Measurements from ENCODE around the gene CDK17. TPM values are rescaled to one million over a fixed set of nuclear protein-coding genes. Genes with fewer than 3 reads are reported as not detected.
"Not testable (repeated sequence)": the region's sequence is repeated elsewhere in the genome, so short reads cannot be mapped to it uniquely, and the experiment has no call there.

Gene CDK17
- total RNA-seq, 1 donor from 2014 or later, result 124 TPM

DNA sequence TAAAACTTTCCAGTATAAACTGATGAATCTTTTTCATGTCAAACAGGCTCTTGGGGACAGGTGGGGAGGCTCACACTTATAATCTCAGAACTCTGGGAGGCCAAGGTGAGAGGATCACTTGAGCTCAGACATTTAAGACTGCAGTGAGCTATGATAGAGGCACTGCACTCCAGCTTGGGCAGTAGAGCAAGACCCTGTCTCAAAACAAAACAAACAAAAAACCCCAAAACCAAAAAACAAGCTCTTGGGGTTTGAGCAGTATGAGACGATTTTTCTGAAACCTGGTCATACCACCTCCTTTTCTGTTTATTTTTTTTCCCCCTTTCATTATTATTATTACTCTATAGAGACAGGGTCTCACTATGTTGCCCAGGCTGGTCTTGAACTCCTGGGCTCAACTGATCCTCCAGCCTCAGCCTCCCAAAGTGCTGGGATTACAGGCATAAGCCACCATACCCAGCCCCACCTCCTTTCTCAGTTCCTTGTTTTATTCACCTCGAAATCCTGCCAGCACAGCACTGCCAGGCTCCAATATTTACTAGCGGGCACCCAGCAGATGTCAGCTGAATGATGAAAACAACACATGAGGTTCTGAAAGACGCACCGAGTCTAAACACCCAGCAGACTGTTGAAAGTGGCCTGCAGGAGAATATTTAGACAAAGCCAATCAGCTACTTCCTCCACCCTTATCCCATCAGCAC lies 19.5 kb upstream of the CDK17 start:
- DNase-seq (ENCODE audit: low spot score), result no peak

DNA sequence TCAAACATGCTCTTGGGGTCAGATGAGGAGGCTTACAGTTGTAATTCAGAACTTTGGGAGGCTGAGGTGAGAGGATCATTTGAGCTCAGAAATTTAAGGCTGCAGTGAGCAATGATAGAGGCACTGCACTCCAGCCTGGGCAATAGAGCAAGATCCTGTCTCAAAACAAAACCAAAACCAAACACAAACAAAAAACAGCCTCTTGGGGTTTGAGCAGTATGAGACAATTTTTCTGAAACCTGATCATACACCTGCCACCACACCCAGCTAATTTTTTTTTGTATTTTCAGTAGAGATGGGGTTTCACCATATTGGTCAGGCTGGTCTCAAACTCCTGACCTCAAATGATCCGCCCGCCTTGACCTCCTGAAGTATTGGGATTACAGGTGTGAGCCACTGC lies 17.4 kb upstream of the CDK17 start:
- not testable (repeated sequence) for DNase-seq (ENCODE audit: low spot score)

DNA sequence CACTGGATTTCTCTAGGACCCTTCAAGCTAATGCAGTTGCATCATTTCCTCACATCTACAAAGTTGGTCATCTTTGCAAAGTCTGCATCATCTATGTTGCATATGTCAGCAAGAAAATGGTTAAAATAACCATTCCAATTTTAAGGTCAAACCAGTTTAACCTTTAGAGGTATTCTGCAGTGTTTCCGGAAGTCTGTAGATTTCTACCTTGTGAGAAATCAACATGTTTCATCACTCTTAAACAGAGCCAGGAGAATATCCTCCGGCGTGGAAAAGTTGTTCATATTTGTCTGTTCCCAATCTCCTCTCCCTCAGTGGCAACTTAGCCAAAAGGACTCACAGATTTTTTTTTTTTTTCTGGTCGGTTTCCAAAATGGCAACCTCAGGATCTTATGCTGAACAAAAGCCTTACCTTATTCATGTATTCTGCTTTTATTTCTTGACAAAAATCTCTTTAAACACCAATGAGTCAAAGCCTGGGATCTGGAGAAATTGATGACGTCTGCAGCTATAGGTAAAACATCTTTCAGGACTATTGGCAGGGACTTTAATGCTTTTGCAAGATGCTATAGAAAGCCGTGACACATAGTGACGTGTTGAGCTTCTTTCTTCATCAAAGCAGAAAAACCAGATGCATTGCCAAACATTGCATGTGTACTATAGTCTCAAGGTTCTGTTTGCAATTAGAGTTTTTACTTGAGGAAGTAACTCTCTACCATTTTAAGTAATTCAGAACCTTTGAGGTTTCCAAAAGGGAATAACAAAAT lies 16.0 kb upstream of the CDK17 start:
- DNase-seq (ENCODE audit: low spot score), result no peak

DNA sequence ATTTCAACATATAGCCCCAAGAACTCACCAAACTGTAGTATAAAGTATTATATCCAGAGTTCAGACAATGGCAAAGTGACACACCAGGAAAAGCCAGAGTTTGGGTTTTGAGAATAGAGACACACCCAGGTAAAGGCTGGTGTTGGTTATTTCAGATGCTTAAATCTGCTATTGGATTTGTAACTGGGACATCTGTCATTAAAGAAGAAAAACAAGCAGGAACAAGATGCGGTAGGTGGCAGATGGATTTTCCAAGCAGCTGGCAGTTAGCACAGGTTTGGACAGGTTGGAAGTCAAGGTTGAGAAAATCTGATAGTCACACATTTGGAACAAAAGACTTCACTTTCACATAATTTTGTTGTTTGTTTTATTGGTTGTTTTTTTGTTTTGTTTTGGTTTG lies 14.4 kb upstream of the CDK17 start:
- DNase-seq (ENCODE audit: low spot score), result no peak

DNA sequence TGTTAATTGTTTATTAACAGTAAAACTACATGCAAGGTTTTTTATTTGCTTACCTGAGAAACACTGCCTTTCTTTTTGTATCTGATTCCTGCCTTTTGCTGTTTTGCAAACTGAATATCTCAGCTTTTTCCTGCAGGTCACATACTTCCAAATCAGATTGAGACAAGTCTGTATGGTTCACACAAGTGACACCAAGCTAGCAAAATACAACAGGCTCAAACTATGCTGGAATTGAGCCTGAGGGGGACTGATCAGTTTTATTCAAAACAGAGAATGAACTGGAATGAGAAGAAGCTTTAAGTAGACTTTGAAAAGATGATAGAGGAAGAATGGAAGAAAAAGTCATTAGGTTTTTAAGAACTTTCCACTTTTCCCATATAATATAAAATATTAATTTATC lies 12.2 kb upstream of the CDK17 start:
- no peak for DNase-seq (ENCODE audit: low spot score)

DNA sequence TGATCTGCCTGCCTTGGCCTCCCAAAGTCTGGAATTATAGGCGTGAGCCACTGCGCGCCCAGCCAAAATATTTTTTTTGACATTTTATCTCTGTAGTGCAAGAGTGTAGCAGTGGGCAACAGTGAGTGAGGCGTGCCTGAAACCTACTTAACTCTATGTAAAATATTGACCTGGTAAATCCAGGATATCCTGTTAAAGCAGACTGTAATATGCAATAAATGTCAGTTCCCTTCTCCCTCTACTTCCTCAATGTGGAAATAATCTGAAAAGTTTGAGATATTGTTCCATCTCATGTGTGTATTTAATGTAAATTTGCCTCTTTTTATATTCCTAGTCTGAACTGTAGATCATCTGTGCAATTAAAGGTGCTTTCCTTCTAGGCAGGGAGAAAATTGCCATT lies 9.5 kb upstream of the CDK17 start:
- DNase-seq (ENCODE audit: low spot score), result no peak

DNA sequence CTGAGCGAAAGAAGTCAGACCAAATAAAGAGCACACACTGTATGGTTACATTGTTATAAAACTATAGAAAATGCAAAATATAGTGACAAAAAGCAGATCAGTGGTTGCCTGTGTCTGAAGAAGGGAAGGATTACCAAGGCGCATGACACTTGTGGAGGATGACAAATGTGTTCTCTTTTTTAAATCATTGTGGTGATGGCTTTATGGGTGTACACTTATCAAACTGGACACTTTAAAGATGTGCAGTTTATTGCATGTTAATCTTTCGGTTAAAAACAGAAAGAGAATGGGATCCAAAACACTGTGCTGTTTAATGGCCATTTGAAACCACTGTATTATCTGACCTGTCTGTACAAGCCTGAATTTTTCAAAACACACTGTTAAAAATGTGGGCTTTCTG lies 8.8 kb upstream of the CDK17 start:
- no peak for DNase-seq (ENCODE audit: low spot score)

DNA sequence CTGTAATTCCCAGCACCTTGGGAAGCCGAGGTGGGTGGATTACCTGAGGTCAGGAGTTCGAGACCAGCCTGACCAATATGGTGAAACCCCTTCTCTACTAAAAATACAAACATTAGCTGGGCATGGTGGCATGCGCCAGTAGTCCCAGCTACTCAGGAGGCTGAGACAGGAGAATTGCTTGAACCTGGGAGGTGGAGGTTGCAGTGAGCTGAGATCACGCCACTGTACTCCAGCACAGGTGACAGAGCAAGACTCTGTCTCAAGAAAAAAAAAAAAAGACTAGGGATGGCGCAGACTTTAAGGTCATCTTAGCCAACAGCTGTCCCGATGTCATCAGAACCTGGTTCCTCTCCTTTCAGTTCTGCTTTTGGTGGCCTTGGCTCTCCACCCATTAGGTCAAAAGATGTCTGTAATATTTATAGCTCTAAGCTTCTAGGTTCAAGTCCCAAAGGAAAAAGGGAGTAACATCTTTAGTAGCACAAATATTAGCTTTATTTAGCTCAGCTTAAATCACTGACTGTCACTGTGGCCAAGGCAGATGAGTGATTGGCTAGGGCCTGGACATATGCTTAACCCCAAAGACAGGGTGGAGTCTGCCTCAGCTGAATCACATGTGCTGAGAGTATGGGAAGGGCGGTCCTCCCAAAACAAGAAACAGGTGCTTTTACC lies 7.3 kb upstream of the CDK17 start:
- DNase-seq (ENCODE audit: low spot score), result not testable (repeated sequence)

DNA sequence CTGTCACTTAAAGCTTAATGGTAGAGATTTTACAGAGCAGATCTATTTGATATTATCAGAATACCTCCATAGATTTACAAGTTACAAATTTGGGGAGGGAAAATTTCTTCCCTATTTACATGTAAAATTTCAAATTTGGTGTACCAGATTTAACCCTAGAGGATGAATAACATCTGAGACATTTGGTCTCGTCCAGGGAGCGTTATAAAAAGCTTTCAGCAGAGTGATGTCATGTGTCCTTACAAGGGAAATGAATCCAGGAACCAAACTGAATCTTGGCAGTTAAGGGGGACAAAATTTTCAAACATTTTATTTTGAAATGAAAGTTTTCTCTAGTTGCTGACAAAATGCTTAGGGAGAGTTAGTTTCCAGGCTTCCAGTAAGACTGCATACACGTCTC lies 4.5 kb upstream of the CDK17 start:
- DNase-seq (ENCODE audit: low spot score), result no peak

DNA sequence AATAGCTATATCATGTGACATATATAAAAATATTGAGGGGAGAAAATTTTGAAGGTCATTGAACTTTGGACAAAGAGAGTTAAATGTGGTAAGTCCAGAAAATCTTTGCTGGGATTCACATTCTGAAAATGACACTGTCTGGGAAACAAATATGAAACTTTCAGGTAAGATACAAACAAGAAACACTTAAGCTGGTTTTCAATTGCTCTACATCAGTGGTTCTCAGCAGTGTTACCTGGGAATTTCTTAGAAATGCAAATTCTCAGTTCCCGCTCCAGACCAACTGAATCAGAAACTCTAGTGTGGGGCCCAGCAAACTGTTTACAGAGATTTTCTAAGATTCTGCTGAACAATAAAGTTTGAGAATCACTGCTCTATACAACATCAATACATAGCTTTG lies 3.6 kb upstream of the CDK17 start:
- no peak for DNase-seq (ENCODE audit: low spot score)

DNA sequence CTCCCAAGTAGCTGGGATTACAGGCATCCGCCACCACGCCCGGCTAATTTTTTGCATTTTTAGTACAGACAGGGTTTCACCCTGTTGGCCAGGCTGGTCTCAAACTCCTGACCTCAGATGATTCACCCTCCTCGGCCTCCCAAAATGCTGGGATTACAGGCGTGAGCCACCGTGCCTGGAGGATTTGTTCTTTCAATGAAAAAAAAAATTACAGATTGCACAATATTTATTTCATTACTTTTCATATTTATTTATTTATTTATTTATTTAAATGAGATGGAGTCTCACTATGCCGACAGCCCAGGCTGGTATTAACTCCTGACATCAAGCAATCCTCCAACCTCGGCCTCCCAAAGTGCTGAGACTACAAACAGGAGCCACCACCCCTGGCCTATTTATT lies 2.3 kb upstream of the CDK17 start:
- DNase-seq (ENCODE audit: low spot score), result not testable (repeated sequence)

DNA sequence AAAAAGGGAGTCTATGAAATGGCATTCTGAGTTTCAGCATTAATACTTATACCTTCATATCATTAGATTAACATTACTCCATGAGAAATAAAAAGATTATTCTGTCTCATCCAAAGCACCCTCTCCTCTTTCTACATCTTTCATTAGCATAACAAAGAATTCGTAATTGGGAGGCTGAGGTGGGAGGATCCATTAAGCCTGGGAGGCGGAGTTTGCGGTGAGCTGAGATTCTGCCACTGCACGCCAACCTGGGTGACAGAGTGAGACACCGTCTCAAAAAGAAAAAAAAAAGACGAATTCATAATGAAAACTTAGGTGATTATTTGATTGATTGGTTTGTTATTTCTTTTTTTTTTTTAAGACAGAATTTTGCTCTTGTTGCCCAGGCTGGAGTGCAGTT lies 1.8 kb upstream of the CDK17 start:
- DNase-seq (ENCODE audit: low spot score), result no peak

DNA sequence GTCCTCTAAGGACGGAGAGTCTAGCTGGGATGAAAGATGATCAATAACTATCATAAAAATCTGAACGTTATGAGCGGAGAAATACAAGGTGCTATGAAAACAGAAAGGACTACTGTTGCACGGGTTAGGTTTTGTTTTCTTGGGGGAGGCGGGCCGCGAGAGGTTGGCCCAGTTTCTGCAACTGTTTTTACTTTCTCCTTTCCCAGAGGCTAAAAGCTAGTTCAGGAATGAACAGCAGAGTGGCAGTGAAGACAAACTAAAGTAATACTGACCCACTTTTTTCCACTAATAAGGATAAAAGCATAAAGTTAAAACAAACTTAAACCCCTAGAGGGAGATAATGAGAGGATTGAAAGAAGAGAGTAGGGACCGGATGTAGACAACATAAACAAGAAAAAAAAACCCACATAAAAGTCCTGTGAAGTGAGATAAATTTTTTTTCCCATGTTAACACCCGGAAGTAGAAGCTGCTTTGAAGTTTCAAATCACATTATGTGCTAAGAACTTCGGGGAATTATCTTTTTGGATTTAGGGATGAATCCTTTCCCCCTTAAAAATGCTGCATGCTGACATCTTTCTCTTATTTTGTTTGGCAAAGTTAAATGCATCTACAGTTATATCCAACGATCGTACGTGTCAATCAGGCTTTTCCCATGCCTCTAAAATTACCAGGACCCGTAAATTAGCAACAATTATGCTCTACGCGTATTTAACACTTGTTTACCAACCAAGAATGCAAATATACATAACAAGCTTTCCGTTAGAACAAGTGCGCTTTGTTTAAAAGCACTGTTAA lies 1.0 kb upstream of the CDK17 start:
- peak; percentile 82 for DNase-seq (ENCODE audit: low spot score)

DNA sequence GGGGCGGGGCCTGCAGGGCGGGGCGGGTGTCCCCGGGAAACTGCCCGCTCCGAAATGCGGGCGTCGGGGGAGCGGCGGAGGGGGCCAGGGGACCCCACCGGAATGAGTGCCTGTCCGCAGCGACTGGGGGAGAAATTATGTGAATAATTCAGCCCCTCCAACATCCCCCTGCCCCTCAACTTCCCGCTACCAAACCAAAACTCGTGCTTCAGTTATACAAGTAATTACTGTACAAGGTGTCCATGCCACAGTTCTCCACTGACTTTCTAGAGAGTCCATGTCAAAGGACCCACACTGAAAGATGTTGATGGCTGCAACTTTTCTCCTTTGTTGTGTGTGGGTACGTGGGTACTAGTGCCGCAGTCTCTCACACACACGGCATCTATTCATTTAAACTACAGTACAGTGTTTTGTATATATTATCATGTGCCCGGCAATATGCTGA lies 414 bp upstream of the CDK17 start:
- peak; percentile 62 for DNase-seq (ENCODE audit: low spot score)

DNA sequence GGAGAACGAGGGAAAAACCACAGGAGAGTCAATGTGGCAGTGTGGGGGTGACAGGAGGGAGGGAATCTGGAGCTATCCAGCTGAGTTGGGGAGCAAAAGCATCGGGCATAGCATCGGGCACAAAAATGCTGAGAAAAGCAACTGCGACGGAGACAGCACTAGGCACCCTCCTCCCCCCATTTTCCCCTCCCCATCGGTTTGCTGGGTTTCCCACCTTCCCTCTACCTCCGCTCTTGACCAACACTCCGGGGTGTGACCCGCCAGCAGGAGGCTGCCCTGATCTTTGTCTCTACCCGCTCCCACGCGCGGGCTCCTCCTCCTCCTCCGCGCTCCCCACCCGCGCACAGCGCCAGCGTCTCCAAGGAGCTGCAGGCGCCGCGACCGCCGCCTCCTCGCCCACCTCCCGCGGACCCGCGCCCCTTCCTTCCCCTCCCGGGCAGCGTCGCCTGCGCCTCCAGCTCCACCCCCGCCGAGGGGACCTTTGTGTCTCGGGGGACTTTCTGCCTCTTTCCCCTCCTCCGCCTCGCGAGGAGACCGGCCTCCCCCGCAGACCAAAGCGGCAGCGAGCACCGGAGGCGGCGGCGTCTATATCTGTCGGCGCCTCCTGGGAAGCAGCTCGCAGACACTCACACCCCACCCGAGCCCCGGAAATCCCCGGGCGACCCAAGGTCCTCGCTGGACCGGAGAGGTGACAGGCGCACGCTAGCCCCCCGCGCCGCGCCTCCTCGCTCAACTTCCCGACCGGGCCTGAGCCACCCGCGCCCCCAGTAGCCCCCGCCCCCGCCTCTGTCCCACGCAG lies 920 bp downstream of the CDK17 start:
- peak; percentile 73 for DNase-seq (ENCODE audit: low spot score)

DNA sequence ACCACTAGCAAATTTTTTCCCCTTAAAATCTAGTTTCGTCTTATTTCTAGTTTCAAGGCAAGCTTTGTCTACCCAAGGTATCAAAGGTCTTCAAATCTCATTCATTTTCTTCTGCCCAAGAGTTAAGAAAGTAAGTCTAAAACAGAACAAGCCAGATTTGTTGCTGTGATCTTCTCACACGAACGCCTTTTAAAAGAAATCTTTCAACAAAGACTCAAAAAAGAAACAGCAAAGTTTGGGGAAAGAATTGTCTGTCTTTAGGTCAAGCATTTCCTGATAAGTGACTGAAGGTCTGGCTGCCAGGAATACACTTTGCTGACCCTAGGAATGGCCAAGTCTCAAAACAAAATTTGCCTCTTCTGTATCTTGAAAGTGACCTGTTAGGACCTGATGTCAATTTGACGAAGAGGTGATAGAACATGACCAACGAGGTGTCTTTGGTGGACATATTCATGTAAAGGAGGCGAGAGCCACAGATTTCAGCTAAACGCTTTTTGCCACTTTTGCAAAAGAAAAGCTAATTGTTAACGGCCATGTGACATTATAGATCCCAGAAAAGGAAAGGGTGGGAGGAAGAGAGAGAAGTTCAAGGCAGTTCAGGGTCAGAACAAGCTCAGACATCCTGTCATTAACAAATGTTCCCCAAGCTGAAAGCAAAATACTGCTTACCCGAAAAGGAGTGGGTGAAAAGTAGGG lies 1.7 kb downstream of the CDK17 start:
- no peak for DNase-seq (ENCODE audit: low spot score)

DNA sequence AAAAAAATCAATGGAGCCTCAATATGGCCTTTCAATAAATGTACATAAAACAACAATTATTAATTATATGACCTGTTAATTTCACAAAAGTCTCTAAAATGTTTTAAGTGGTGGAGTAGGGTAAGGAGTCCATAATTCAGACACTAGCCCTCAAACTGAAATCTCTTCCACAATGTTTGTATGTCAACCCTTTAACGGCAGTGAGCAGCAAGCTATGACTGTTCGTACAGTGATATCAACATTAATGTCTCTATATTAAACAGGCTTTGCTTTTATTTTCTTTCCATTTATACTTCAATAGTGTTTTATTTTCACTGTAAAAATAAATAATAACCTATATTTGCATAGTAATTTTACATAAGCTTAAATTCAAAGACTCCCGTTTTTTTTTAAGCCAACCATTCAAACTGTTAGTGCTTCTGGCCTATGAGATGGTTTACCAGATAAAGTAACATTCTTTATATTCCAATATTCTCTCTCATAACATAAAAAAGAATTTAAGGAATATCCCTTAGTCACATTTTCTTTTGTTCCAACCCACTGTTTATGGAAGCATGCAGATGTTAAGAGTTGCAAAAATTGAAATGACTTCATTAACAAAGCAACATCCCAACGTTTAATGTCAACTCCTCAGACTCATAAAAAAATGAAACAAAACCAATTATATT lies 2.3 kb downstream of the CDK17 start:
- DNase-seq (ENCODE audit: low spot score), result no peak

DNA sequence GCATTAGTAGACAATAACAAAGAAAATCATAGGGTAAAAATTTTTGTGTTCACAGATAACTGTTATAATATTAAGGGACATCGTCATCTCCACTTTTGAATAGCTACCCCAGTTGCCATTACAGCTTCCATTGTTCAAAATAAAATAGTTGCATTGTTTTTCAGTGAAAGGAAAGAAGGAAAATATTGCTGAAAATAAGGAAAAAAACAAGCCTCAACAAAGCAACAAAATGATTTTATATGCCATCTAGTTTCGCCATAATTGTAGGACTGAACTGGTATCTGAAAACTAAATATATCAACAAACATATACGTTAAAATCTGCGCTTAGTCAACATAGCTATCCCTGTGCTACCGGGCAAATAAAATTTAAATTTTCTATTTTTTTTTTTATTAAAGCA lies 3.3 kb downstream of the CDK17 start:
- DNase-seq (ENCODE audit: low spot score), result no peak

DNA sequence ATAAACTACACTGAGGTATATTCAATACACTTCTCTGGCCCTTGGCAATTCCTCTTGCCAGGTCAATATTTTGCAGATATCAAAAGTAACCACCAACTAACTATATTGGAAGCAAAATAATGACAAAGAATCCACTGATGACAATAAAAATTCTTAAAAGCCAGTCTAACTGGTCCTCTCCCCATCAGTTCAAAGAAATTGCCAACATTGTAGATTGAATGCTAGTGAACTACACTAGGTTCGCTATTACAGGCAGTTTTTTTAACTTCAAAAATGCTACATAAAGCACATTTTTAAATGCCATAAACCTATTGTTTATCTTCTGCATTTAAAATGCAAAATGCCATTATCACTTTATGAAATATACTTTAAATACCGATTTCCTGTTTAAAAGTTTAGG lies 4.0 kb downstream of the CDK17 start:
- no peak for DNase-seq (ENCODE audit: low spot score)

DNA sequence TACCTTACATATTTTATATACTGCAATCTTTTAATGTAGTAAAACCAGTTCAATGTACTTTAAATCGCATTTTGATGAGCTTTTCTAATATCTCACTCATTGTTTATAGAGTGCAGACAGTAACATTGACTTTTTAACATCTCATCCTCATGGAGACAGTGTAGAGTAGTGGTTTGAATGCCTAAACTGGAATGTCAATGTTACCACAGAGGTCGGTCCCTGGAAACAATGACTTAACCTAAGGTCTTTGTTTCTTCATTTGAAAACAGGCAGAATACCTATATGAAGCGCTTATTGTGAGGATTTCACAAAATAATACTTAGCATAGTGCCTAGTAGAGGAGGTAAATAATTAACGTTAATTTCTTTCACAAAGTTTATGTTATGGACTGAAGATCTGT lies 5.0 kb downstream of the CDK17 start:
- DNase-seq (ENCODE audit: low spot score), result no peak
